Coronary artery (tissue), 2 donors: ENCODE data around the gene ZNF892.

ENCODE experiments used
- DNase-seq: peaks from one replicate; pipeline ENCODE4 v3.0.0-alpha.2; 2017; ENCODE audit warnings: low spot score
- H3K27ac ChIP-seq, 2 donors: fragments of 200-600 bp; sonication (generic); one replicate each; pipeline ENCODE4 v1.5.1; 2016 to 2019
- H3K4me3 ChIP-seq: fragments of 200-600 bp; sonication (generic); 2 replicates; pipeline ENCODE4 v1.5.1; 2016; ENCODE audit warnings: mild to moderate bottlenecking, moderate library complexity
- TF ChIP-seq, protein P1 (sequence below): fragments of 200-600 bp; sonication (generic); IDR thresholded peaks from one replicate; pipeline ENCODE4 v1.5.1; 2019; ENCODE audit warnings: antibody characterized with exemption

Gene ZNF892

GRCh38 chr2:95166065-95166763 lies 41.1 kb upstream of the ZNF892 start:
- Histone ChIP-seq H3K4me3 (peak overlapping the region; percentile 75), H3K27ac (peak overlapping the region; percentile 73 to 92)
- no peak for DNase-seq
- TF ChIP-seq, protein P1, sequence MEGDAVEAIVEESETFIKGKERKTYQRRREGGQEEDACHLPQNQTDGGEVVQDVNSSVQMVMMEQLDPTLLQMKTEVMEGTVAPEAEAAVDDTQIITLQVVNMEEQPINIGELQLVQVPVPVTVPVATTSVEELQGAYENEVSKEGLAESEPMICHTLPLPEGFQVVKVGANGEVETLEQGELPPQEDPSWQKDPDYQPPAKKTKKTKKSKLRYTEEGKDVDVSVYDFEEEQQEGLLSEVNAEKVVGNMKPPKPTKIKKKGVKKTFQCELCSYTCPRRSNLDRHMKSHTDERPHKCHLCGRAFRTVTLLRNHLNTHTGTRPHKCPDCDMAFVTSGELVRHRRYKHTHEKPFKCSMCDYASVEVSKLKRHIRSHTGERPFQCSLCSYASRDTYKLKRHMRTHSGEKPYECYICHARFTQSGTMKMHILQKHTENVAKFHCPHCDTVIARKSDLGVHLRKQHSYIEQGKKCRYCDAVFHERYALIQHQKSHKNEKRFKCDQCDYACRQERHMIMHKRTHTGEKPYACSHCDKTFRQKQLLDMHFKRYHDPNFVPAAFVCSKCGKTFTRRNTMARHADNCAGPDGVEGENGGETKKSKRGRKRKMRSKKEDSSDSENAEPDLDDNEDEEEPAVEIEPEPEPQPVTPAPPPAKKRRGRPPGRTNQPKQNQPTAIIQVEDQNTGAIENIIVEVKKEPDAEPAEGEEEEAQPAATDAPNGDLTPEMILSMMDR, result no peak

- DNase-seq, result no peak
- H3K4me3 ChIP-seq, result no peak overlapping the region
- TF ChIP-seq, protein P1, result no peak
- no peak overlapping the region for H3K27ac ChIP-seq
Observed at GRCh38 chr2:95171902-95172301, 35.4 kb upstream of the ZNF892 start.

- TF ChIP-seq, protein P1, result no peak
- DNase-seq, result no peak
Observed at GRCh38 chr2:95174031-95174542, 33.2 kb upstream of the ZNF892 start.

GRCh38 chr2:95179451-95179850 lies 27.9 kb upstream of the ZNF892 start:
- Histone ChIP-seq H3K4me3 (no peak overlapping the region), H3K27ac (no peak overlapping the region)
- no peak for DNase-seq
- TF ChIP-seq, protein P1, result no peak

More at GRCh38 chr2:95174031-95174542, 33.2 kb upstream of the ZNF892 start:
- Histone ChIP-seq H3K4me3 (no peak overlapping the region), H3K27ac (no peak overlapping the region)

DNA sequence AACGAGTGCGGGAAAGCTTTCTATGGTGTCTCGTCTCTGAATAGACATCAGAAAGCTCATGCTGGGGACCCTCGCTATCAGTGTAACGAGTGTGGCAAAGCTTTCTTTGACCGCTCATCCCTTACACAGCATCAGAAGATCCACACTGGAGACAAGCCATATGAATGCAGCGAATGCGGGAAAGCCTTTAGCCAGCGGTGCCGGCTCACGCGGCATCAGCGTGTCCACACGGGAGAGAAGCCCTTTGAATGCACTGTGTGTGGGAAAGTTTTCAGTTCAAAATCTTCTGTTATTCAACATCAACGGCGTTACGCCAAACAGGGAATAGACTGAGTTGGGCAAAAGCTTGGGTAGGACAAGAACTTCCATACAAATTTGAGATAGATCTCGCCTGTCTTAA lies 25.5 kb upstream of the ZNF892 start:
- DNase-seq, result no peak
- Histone ChIP-seq H3K4me3 (no peak overlapping the region), H3K27ac (no peak overlapping the region)
- TF ChIP-seq, protein P1, result no peak

DNA sequence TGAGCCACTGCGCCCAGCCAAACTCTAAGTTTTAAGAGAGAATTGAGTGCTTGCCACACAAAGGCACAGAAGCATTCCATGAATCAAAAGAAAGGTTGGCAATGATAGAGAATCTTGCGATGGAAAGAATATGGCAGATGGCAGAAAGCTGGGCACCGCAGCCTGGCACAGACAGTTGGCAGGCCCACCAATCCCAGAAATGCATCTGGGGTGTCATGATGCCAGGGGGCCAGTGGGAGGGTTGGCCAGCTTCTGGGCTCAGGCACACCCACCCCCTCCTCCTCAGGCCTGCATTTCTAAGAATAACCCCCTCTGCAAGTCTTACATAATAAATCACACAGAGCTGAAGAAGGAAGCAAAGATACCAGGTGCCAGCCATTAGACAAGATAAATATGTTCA lies 22.1 kb upstream of the ZNF892 start:
- Histone ChIP-seq H3K27ac (no peak overlapping the region), H3K4me3 (no peak overlapping the region)
- TF ChIP-seq, protein P1, result no peak
- DNase-seq, result no peak

GRCh38 chr2:95185973-95186372 lies 21.3 kb upstream of the ZNF892 start:
- H3K4me3 ChIP-seq, result no peak overlapping the region
- TF ChIP-seq, protein P1, result no peak
- no peak for DNase-seq
- H3K27ac ChIP-seq, result no peak overlapping the region
